Epithelial cell of esophagus (primary cell): Measurements from ENCODE around the gene SPATA2.

Experiments
- DNase-seq: peaks from one replicate; pipeline ENCODE4 v3.0.0; 2010; ENCODE audit warnings: low read depth
- H3K4me3 ChIP-seq: 2 replicates; pipeline ENCODE4 v1.5.1; 2011; ENCODE audit warnings: mild to moderate bottlenecking, low read length, control low read depth
- CTCF ChIP-seq: IDR thresholded peaks from 2 replicates; pipeline ENCODE4 v1.5.1; 2011; ENCODE audit warnings: low read depth, mild to moderate bottlenecking, low read length, control low read depth, inconsistent platforms; ENCODE audit not compliant: insufficient read depth; ENCODE audit errors: missing control alignments

The SPATA2 gene

GRCh38 chr20:49928411-49929141 lies 13.2 kb upstream of the SPATA2 start:
- peak; percentile 92 for TF ChIP-seq CTCF
- no peak overlapping the region for H3K4me3 ChIP-seq
- DNase-seq: peak; percentile 87

DNA sequence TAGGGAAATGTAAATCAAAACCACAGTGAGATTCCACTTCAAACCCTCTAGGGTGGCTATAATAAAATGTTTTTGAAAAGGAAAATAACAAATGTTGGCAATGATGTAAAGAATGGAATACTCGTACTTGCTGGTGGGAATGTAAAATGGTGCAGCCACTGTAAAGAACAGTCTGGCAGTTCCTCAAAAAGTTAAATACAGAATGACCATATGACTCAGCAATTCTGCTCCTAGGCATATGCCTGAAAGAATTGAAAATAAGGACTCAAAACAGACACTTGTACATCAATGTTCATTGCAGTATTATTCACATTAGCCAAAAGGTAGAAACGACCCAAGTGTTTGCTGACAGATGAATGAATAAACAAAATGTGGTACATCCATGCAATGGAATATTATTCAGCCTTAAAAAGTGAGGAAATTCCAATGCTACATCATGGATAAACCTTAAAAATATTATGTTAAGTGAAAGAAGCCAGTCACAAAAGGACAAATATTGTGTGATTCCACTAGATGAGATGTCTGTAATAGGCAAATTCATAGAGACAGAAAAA lies 10.6 kb upstream of the SPATA2 start:
- DNase-seq: no peak
- no peak overlapping the region for H3K4me3 ChIP-seq
- TF ChIP-seq CTCF: no peak

DNA sequence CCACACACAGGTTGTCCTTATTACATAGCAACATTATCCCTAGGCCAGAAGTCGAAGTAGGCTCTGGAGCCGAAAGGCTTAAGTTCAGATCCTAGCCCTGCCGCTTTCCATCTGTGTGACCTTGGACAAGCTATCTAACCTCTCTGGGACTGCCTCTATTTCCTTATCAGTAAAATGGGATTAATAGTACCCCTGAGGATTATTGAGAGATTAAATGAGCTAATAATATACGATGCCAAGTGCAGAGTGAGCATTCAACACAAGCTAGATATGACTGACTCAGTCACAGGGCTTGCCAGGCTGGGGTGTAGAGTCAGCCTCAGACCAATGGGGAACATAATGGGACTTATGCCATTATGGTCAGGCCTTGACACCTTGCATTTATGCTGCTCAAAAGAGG lies 8.9 kb upstream of the SPATA2 start:
- TF ChIP-seq CTCF: no peak
- no peak for DNase-seq
- no peak overlapping the region for H3K4me3 ChIP-seq

- no peak overlapping the region for H3K4me3 ChIP-seq
- DNase-seq: no peak
- TF ChIP-seq CTCF: no peak
Observed at GRCh38 chr20:49919461-49919860, 4.1 kb upstream of the SPATA2 start.

DNA sequence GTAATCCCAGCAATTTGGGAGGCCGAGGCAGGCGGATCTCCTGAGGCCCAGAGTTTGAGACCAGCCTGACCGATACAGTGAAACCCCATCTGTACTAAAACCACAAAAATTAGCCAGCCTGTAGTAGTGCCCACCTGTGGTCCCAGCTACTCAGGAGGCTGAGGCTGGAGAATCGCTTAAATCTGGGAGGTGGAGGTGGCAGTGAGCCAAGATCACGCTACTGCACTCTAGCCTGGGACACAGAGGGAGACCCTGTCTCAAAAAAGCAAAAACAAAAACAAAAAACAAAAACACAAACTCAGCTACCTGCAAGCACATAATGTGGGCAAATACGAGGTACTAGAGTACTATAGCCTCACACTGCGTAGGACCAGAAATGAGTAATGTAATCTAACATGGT lies 3.7 kb upstream of the SPATA2 start:
- no peak for TF ChIP-seq CTCF
- no peak for DNase-seq
- no peak overlapping the region for H3K4me3 ChIP-seq

GRCh38 chr20:49918446-49918845 lies 3.1 kb upstream of the SPATA2 start:
- no peak for TF ChIP-seq CTCF
- DNase-seq: no peak
- no peak overlapping the region for H3K4me3 ChIP-seq
